ENCODE results near the gene KLHL40.

The KLHL40 gene

GRCh38 chr3:42697289-42698051 lies 12.1 kb downstream of the KLHL40 start:
- no peak overlapping the region for H3K27ac ChIP-seq
- DNase-seq (ENCODE audit: low spot score): no peak
- no peak overlapping the region for H3K4me3 ChIP-seq
- TF ChIP-seq, protein P1, sequence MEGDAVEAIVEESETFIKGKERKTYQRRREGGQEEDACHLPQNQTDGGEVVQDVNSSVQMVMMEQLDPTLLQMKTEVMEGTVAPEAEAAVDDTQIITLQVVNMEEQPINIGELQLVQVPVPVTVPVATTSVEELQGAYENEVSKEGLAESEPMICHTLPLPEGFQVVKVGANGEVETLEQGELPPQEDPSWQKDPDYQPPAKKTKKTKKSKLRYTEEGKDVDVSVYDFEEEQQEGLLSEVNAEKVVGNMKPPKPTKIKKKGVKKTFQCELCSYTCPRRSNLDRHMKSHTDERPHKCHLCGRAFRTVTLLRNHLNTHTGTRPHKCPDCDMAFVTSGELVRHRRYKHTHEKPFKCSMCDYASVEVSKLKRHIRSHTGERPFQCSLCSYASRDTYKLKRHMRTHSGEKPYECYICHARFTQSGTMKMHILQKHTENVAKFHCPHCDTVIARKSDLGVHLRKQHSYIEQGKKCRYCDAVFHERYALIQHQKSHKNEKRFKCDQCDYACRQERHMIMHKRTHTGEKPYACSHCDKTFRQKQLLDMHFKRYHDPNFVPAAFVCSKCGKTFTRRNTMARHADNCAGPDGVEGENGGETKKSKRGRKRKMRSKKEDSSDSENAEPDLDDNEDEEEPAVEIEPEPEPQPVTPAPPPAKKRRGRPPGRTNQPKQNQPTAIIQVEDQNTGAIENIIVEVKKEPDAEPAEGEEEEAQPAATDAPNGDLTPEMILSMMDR (IDR thresholded peaks at IDR 0.05): no peak

DNA sequence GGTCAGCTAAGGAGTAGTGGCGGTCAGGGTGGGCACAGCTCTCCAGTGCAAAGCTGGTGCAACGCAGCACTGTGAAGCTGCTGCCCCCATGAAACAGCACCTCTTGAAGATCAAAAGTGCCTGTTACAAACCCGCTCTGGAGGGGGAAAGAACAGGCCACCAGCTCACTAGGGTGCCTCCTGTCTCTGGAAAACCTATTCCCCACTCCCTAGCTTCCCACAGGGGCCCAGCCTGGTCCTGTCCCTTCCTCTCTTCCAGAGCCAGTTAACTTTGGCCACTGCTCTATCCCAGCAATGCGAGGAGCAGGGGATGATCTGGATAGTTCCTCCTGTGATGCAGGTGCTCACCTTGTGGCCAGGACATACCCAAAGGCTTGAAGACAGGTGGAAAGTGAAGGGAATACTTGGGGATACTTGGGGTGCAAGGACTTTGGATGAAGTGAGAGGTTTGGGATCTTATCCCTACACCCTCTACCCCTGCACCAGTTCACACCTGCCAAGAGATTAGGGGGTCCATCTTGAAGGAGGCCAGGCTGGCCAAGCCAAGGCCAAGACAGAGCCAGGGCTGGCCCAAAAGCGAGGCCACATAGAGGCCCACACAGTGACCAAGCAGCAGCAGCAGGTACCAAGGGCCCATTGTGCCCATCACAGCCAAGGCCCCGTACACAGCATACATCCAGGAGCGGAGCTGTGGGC lies 13.0 kb downstream of the KLHL40 start:
- DNase-seq (ENCODE audit: low spot score): no peak
- no peak overlapping the region for H3K4me3 ChIP-seq
- TF ChIP-seq, protein P1 (IDR thresholded peaks at IDR 0.05): no peak
- H3K27ac ChIP-seq: no peak overlapping the region

- DNase-seq (ENCODE audit: low spot score): peak; percentile 62
These were observed 13.5 kb downstream of the KLHL40 start for GRCh38 chr3:42698911-42699230.

DNA sequence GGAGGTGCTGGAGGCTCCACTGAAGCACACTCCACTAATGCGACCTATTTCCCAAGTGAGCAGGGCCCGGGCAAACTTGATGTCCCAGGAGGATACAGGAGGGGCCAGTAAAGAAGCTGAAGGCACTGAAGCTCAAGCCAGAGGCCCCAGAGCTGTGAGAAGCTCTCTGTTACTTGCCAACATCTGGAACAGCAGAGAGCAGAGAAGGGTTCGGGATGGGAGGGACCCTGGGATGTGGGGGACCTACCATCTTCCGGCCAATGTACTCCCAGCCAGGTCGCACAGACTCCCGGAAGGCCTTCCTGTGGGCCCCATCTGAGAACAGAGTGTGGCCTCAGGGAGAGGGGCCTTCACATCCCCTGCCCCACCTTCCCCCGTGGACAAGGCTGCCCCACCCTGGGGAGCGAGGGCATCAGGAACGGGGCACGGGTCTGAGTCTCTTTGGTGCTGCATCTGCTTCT lies 14.2 kb downstream of the KLHL40 start:
- TF ChIP-seq, protein P1 (IDR thresholded peaks at IDR 0.05): no peak
- peak; percentile 54 for DNase-seq (ENCODE audit: low spot score)
- no peak overlapping the region for H3K27ac ChIP-seq
- H3K4me3 ChIP-seq: no peak overlapping the region

More at GRCh38 chr3:42698911-42699230, 13.5 kb downstream of the KLHL40 start:
- TF ChIP-seq, protein P1 (IDR thresholded peaks at IDR 0.05): no peak
- H3K27ac ChIP-seq: no peak overlapping the region
- H3K4me3 ChIP-seq: no peak overlapping the region

- Histone ChIP-seq H3K4me3 (no peak overlapping the region), H3K27ac (no peak overlapping the region)
- TF ChIP-seq, protein P1 (IDR thresholded peaks at IDR 0.05): no peak
- DNase-seq (ENCODE audit: low spot score): no peak
These were observed 15.3 kb downstream of the KLHL40 start for GRCh38 chr3:42700366-42701288.

- Histone ChIP-seq H3K27ac (no peak overlapping the region), H3K4me3 (no peak overlapping the region)
- TF ChIP-seq, protein P1 (IDR thresholded peaks at IDR 0.05): no peak
- peak; percentile 71 for DNase-seq (ENCODE audit: low spot score)
These were observed 16.2 kb downstream of the KLHL40 start for GRCh38 chr3:42701371-42702065.
